Lung microvascular endothelial cell (primary cell): ENCODE data around the gene MUC7. TPM values are rescaled to one million over a fixed set of nuclear protein-coding genes. Genes with fewer than 3 reads are reported as not detected.

ENCODE experiments used
- total RNA-seq: library from RNA; depleted of rRNA; stranded (reverse); fragments of >200 nt; gene quantifications from 2 replicates; pipeline ENCODE4 v1.2.1, GENCODE V29; 2014

Gene MUC7
- total RNA-seq, 1 donor from 2014 or later: not detected

Other genes starting within 250 kb of the MUC7 start
- gene FDCSP, start 246.1 kb upstream of the MUC7 start, total RNA-seq: not detected in 2 replicates
- gene CSN3, start 229.6 kb upstream of the MUC7 start, total RNA-seq: not detected in 2 replicates
- gene CABS1, start 137.2 kb upstream of the MUC7 start, total RNA-seq: not detected in 2 replicates
- not detected in 2 replicates for gene SMR3A, start 111.4 kb upstream of the MUC7 start, total RNA-seq
- gene SMR3B, start 89.1 kb upstream of the MUC7 start, total RNA-seq: not detected in 2 replicates
- not detected in 2 replicates for gene OPRPN, start 74.3 kb upstream of the MUC7 start, total RNA-seq
- gene AMTN, start 46.4 kb downstream of the MUC7 start, total RNA-seq: not detected in 2 replicates
- gene AMBN, start 120.1 kb downstream of the MUC7 start, total RNA-seq: not detected in 2 replicates
- gene ENAM, start 156.5 kb downstream of the MUC7 start, total RNA-seq: not detected in 2 replicates
- gene JCHAIN, start 194.3 kb downstream of the MUC7 start, total RNA-seq: not detected in 2 replicates
- 10.7 and 15.5 TPM in 2 replicates for gene UTP3, start 216.3 kb downstream of the MUC7 start, total RNA-seq
- gene RUFY3, start 249.8 kb downstream of the MUC7 start, total RNA-seq: 21.8 and 30.2 TPM in 2 replicates